Measurements from ENCODE around the gene FGFR2.

Gene FGFR2

GRCh38 chr10:121608469-121609190, 10.4 kb upstream of the FGFR2 start:
- H3K36me3 ChIP-seq (ENCODE audit: insufficient read depth, low read depth, low read length): no peaks in the 10 kb centered on the region
- H3K27me3 ChIP-seq (ENCODE audit: insufficient read depth, low read length): peaks cover 8% of the 10 kb centered on the region; the same call in 1 of the 2 replicates
- H3K9me3 ChIP-seq (ENCODE audit: insufficient read depth, low read depth, low read length): no peaks in the 10 kb centered on the region
- H3K4me3 ChIP-seq (ENCODE audit: low read length): peak overlapping the region; percentile 54; the same call in 1 of the 2 replicates
- peak overlapping the region; percentile 34; the same call in 1 of the 2 replicates for H3K9ac ChIP-seq (ENCODE audit: low read depth, low read length)
- H3K27ac ChIP-seq (ENCODE audit: low read length): no peak overlapping the region
- H3K4me1 ChIP-seq (ENCODE audit: insufficient read depth, low read length): no peaks in the 10 kb centered on the region

DNA sequence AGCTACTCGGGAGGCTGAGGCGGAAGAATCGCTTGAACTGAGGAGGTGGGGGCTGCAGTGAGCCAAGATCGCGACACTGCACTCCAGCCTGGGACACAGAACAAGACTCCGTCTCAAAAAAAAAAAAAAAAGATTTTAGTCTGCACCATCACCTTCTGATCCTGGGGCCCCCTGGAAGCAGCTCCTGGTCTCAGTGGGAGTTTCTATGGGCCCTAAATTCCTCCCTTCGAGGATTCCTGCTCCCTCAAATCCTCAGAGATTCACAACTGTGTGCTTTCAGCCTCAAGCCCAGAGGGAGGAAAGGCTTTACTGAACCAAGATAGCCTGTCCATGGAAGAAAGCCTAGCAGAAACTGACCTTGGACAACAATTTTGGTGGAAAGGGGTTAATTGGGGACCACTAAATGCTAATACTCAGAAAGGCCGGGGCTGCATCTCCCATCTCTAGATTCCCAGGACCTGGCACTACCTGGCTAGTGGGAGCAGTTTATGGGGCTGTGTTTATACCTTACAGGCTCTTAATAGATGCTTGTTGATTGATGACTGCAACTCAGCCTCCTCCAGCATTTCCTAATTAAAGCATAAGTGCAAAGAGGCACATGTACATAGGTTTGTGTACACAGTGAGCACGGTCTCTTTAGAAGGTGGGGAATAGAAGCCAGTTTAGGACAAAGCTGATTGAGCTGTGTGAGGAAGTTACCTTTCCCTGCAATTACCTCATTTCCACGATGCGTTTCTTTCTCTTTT, 9.2 kb upstream of the FGFR2 start:
- H3K4me1 ChIP-seq (ENCODE audit: insufficient read depth, low read length): no peaks in the 10 kb centered on the region
- H3K27me3 ChIP-seq (ENCODE audit: insufficient read depth, low read length): peaks cover 8% of the 10 kb centered on the region; the same call in 1 of the 2 replicates
- no peak overlapping the region for H3K27ac ChIP-seq (ENCODE audit: low read length)
- no peak overlapping the region for H3K9ac ChIP-seq (ENCODE audit: low read depth, low read length)
- H3K36me3 ChIP-seq (ENCODE audit: insufficient read depth, low read depth, low read length): no peaks in the 10 kb centered on the region
- no peaks in the 10 kb centered on the region for H3K9me3 ChIP-seq (ENCODE audit: insufficient read depth, low read depth, low read length)
- H3K4me3 ChIP-seq (ENCODE audit: low read length): no peak overlapping the region

- no peak overlapping the region for H3K27ac ChIP-seq (ENCODE audit: low read length)
- no peak overlapping the region for H3K4me3 ChIP-seq (ENCODE audit: low read length)
- H3K36me3 ChIP-seq (ENCODE audit: insufficient read depth, low read depth, low read length): no peaks in the 10 kb centered on the region
- no peak overlapping the region for H3K9ac ChIP-seq (ENCODE audit: low read depth, low read length)
- H3K27me3 ChIP-seq (ENCODE audit: insufficient read depth, low read length): peaks cover 17% of the 10 kb centered on the region; the same call in 1 of the 2 replicates
- H3K9me3 ChIP-seq (ENCODE audit: insufficient read depth, low read depth, low read length): no peaks in the 10 kb centered on the region
- H3K4me1 ChIP-seq (ENCODE audit: insufficient read depth, low read length): peaks cover 10% of the 10 kb centered on the region; the same call in 1 of the 2 replicates
Measured at GRCh38 chr10:121605708-121606107, 7.5 kb upstream of the FGFR2 start.

DNA sequence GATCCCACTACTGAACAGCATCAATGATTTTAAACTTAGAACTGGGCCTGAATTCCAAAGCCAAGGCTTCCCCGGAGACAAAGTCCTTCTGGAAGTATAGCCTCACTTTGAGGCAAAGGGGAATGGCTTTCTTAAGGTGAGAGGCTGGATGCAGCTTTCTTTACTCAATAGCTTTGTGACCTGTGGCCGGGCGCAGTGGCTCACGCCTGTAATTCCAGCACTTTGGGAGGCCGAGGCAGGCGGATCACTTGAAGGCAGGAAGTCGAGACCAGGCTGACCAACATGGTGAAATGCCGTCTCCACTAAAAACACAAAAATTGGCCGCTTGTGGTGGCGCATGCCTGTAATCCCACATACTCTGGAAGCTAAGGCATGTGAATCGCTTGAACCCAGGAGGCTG, 3.2 kb upstream of the FGFR2 start:
- H3K9ac ChIP-seq (ENCODE audit: low read depth, low read length): no peak overlapping the region
- peaks cover 31% of the 10 kb centered on the region for H3K4me1 ChIP-seq (ENCODE audit: insufficient read depth, low read length)
- H3K4me3 ChIP-seq (ENCODE audit: low read length): peak overlapping the region; percentile 50; the same call in 1 of the 2 replicates
- H3K36me3 ChIP-seq (ENCODE audit: insufficient read depth, low read depth, low read length): no peaks in the 10 kb centered on the region
- H3K27me3 ChIP-seq (ENCODE audit: insufficient read depth, low read length): peaks cover 26% of the 10 kb centered on the region; the same call in 1 of the 2 replicates
- H3K27ac ChIP-seq (ENCODE audit: low read length): no peak overlapping the region
- H3K9me3 ChIP-seq (ENCODE audit: insufficient read depth, low read depth, low read length): no peaks in the 10 kb centered on the region

- Histone ChIP-seq H3K9me3 (ENCODE audit: insufficient read depth, low read depth, low read length) (no peaks in the 10 kb centered on the region), H3K27ac (ENCODE audit: low read length) (no peak overlapping the region), H3K27me3 (ENCODE audit: insufficient read depth, low read length) (peaks cover 26% of the 10 kb centered on the region; the same call in 1 of the 2 replicates), H3K4me1 (ENCODE audit: insufficient read depth, low read length) (peaks cover 32% of the 10 kb centered on the region), H3K9ac (ENCODE audit: low read depth, low read length) (no peak overlapping the region), H3K4me3 (ENCODE audit: low read length) (peak overlapping the region; percentile 50; the same call in 1 of the 2 replicates), H3K36me3 (ENCODE audit: insufficient read depth, low read depth, low read length) (no peaks in the 10 kb centered on the region)
Measured at GRCh38 chr10:121600611-121601010, 2.4 kb upstream of the FGFR2 start.

DNA sequence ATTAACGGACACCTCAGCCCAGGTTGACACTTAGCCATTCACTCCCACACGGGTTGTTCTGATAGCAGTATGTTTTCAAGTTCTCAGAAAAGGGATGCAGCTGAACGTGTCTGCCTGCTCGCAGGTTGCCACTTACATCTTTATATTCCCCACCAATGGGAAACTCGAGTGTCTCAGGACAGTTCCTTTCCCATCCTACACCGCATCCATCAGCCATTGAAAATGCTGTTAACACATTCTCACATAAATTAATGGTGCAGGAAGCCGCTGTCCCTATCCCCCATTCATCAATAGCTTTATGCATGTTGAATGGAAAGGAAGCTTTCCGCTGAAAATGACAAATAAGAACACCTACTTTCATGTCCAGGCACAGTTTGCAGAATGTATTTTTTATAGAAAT, 1.7 kb upstream of the FGFR2 start:
- no peak overlapping the region for H3K27ac ChIP-seq (ENCODE audit: low read length)
- peaks cover 26% of the 10 kb centered on the region; the same call in 1 of the 2 replicates for H3K27me3 ChIP-seq (ENCODE audit: insufficient read depth, low read length)
- H3K4me3 ChIP-seq (ENCODE audit: low read length): peak overlapping the region; percentile 50; the same call in 1 of the 2 replicates
- peak overlapping the region; percentile 2; the same call in 1 of the 2 replicates for H3K9ac ChIP-seq (ENCODE audit: low read depth, low read length)
- no peaks in the 10 kb centered on the region for H3K9me3 ChIP-seq (ENCODE audit: insufficient read depth, low read depth, low read length)
- peaks cover 6% of the 10 kb centered on the region; the same call in 1 of the 2 replicates for H3K36me3 ChIP-seq (ENCODE audit: insufficient read depth, low read depth, low read length)
- peaks cover 38% of the 10 kb centered on the region for H3K4me1 ChIP-seq (ENCODE audit: insufficient read depth, low read length)

DNA sequence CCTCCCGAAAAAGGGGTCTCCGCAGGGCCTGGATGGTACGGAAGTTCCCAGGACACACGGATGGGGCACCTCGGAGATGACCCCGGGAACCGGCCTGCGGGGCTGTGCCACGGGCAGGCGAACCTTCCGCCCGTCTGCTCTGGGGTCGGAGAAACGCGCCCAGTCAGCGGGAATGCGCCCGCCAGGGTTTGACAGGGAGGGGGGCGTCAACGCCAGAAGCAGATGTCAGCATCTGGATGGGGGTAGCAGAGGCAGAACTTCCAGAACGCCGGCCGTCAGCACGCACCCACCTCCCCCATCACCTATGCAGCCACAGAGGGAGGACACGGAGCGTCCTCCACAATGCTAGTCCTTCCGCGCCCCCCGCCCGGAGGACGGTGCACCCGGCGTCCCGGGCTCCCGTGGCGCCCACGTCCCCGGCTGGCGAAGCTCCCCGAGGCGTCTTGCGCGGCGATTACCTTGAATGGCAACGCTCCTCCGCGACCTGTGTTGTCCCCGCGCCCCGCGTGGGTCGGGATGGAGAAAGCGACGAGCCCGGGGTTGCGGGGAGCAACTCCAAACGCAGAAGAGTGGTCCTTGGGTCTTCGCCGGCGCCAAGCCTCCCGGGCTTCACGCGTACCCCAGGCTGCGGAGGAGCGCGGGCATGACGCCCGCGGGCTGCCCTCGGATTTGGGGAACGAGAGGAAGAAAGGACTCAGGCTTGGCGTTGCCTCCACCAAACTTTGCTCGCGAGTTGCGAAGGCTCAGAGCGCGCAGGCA, 561 bp downstream of the FGFR2 start:
- Histone ChIP-seq H3K27ac (ENCODE audit: low read length) (peak overlapping the region; percentile 86), H3K36me3 (ENCODE audit: insufficient read depth, low read depth, low read length) (peaks cover 28% of the 10 kb centered on the region), H3K4me3 (ENCODE audit: low read length) (peak overlapping the region; percentile 88), H3K9me3 (ENCODE audit: insufficient read depth, low read depth, low read length) (no peaks in the 10 kb centered on the region), H3K27me3 (ENCODE audit: insufficient read depth, low read length) (peaks cover 26% of the 10 kb centered on the region; the same call in 1 of the 2 replicates), H3K9ac (ENCODE audit: low read depth, low read length) (peak overlapping the region; percentile 90), H3K4me1 (ENCODE audit: insufficient read depth, low read length) (peaks cover 57% of the 10 kb centered on the region)

- no peaks in the 10 kb centered on the region for H3K9me3 ChIP-seq (ENCODE audit: insufficient read depth, low read depth, low read length)
- H3K9ac ChIP-seq (ENCODE audit: low read depth, low read length): peak overlapping the region; percentile 90
- peak overlapping the region; percentile 86 for H3K27ac ChIP-seq (ENCODE audit: low read length)
- peaks cover 60% of the 10 kb centered on the region for H3K4me1 ChIP-seq (ENCODE audit: insufficient read depth, low read length)
- H3K36me3 ChIP-seq (ENCODE audit: insufficient read depth, low read depth, low read length): peaks cover 36% of the 10 kb centered on the region
- H3K27me3 ChIP-seq (ENCODE audit: insufficient read depth, low read length): peaks cover 26% of the 10 kb centered on the region; the same call in 1 of the 2 replicates
- H3K4me3 ChIP-seq (ENCODE audit: low read length): peak overlapping the region; percentile 88
Measured at GRCh38 chr10:121596689-121597503, 1.3 kb downstream of the FGFR2 start.

DNA sequence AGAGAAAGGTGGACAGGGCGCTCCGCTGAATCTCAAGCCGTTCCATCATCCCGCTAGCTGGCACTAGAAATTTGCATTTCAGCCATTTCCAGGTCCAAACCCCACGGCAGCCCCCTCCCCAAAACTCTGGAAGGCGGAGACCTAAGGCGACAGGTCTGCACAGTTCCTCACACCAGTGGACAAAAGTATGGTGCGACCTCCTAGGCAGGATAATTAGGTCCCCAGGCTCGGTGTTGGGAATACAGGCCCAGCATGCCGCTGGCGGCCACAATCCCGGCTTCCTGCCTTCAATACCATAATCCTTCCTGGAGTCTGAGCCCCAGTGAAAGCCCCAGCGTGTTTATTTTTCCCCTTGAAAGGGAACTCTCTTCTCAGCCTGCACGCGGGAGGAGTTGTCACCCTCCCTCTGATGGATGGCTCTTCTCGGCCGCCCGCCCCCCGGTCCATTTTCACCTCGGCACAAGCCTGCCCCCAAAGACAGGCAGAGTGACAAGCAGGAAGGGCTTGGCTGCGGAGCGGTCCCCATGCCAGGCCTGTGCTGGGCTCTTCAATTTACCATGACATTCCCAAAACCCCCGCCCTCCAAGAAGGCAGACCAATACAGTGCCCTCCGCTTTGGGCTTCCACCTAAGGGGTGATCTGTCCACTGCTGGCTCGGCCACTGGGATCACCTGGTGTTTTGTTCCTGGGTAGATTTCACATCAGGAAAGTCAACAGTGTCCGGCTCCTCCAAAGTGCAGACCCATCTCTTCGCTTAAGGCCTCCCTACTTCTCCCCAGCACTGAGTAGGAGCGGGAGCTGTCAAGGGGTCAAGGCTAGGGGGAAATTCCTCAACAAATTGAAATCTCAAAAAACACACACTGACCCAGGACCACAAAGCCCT, 2.2 kb downstream of the FGFR2 start:
- H3K36me3 ChIP-seq (ENCODE audit: insufficient read depth, low read depth, low read length): peaks cover 44% of the 10 kb centered on the region
- peak overlapping the region; percentile 90 for H3K9ac ChIP-seq (ENCODE audit: low read depth, low read length)
- H3K27me3 ChIP-seq (ENCODE audit: insufficient read depth, low read length): peaks cover 20% of the 10 kb centered on the region; the same call in 1 of the 2 replicates
- H3K4me3 ChIP-seq (ENCODE audit: low read length): peak overlapping the region; percentile 88
- no peaks in the 10 kb centered on the region for H3K9me3 ChIP-seq (ENCODE audit: insufficient read depth, low read depth, low read length)
- peaks cover 54% of the 10 kb centered on the region for H3K4me1 ChIP-seq (ENCODE audit: insufficient read depth, low read length)
- peak overlapping the region; percentile 70 for H3K27ac ChIP-seq (ENCODE audit: low read length)

DNA sequence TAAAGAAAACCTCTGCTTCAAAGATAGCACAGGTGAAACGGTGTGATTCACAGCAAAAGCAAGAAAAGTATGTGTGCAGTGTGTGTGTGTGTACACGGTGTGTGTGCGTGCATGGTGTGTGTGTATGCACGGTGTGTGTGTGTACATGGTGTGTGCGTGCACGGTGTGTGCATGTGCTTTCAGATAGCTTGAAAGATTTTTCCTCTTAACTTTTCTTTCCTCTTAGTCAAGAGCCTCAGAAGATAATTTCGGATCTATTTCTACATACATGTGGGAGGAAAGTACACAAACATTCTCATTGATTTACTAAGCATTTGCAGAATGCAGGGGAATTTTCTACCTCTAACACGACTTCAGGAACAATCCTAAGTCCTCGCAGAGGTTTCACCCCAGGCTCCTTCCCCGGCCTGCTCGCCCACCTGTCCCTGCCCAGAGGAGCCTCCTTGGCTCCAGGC, 2.9 kb downstream of the FGFR2 start:
- Histone ChIP-seq H3K9me3 (ENCODE audit: insufficient read depth, low read depth, low read length) (no peaks in the 10 kb centered on the region), H3K27me3 (ENCODE audit: insufficient read depth, low read length) (peaks cover 14% of the 10 kb centered on the region; the same call in 1 of the 2 replicates), H3K4me3 (ENCODE audit: low read length) (peak overlapping the region; percentile 88), H3K4me1 (ENCODE audit: insufficient read depth, low read length) (peaks cover 52% of the 10 kb centered on the region), H3K27ac (ENCODE audit: low read length) (no peak overlapping the region), H3K36me3 (ENCODE audit: insufficient read depth, low read depth, low read length) (peaks cover 51% of the 10 kb centered on the region), H3K9ac (ENCODE audit: low read depth, low read length) (peak overlapping the region; percentile 90)
